GM13977 (cell line): ENCODE data around the gene ZNF211.

Experiments
- DNase-seq: peaks from one replicate; pipeline ENCODE4 v3.0.0; 2012; ENCODE audit warnings: low spot score
- in situ Hi-C: fragments of 300-500 bp; cut with MboI; formaldehyde crosslinking; loops from one replicate; pipeline ENCODE4 v1.12.0; 2022; ENCODE audit warnings: low sequenced_read_pairs, low pct_unique_long_range_greater_than_20kb, mixed read lengths, inconsistent platforms; ENCODE audit not compliant: unreplicated experiment
- TF ChIP-seq, protein P1 (sequence below): IDR thresholded peaks from 2 replicates; pipeline ENCODE4 v1.5.1; 2012; ENCODE audit warnings: mild to moderate bottlenecking, control low read depth; ENCODE audit not compliant: insufficient read depth; ENCODE audit errors: extremely low read depth, missing control alignments

Gene ZNF211

DNA sequence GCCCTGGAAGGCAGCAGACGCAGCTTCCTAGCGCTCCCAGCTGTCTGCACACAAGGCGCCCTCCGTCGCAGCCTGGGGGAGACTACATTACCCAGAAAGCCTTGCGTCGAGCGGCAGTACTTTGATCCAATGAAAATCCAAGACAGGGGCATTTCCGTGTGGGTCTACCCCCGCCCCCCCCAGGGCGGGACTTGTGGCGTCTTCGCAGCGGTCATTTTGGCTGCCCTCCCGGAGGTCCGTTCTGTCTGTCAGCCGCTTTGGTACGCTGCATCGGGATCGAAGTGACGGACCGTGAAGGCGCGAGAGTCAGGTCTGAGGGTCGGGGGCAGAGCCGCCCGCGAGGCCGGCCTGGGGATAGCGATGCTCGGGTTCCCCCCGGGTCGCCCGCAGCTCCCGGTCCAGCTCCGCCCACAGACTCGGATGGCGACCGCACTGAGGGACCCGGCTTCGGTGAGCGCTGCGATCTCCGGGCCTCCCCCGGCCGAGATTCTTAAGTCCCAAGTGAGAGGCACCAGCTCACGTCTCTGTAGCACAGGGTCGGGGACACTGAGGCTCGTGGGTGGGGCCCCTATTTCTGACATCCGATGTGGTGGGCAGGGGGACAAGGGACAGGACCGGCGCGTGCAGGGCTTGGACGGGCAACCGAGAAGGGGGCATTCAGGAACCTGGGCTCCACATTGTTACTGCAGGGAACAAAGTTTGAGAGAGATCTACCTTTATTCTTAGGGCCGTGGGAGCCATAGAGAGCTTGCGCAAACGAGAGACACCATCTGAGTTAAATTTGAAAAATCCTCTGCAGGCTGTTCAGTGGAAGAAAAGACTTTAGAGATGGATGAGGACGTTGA lies at the start of gene ZNF211:
ZNF211 (plus strand) TSS at position 182 of the 845 bp plus-strand sequence; CDS start at position 361, 179 bp downstream.
- in situ Hi-C loops = no loop called here
- peak; percentile 93 for DNase-seq
- TF ChIP-seq, protein P1, sequence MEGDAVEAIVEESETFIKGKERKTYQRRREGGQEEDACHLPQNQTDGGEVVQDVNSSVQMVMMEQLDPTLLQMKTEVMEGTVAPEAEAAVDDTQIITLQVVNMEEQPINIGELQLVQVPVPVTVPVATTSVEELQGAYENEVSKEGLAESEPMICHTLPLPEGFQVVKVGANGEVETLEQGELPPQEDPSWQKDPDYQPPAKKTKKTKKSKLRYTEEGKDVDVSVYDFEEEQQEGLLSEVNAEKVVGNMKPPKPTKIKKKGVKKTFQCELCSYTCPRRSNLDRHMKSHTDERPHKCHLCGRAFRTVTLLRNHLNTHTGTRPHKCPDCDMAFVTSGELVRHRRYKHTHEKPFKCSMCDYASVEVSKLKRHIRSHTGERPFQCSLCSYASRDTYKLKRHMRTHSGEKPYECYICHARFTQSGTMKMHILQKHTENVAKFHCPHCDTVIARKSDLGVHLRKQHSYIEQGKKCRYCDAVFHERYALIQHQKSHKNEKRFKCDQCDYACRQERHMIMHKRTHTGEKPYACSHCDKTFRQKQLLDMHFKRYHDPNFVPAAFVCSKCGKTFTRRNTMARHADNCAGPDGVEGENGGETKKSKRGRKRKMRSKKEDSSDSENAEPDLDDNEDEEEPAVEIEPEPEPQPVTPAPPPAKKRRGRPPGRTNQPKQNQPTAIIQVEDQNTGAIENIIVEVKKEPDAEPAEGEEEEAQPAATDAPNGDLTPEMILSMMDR = peak; percentile 18

DNA sequence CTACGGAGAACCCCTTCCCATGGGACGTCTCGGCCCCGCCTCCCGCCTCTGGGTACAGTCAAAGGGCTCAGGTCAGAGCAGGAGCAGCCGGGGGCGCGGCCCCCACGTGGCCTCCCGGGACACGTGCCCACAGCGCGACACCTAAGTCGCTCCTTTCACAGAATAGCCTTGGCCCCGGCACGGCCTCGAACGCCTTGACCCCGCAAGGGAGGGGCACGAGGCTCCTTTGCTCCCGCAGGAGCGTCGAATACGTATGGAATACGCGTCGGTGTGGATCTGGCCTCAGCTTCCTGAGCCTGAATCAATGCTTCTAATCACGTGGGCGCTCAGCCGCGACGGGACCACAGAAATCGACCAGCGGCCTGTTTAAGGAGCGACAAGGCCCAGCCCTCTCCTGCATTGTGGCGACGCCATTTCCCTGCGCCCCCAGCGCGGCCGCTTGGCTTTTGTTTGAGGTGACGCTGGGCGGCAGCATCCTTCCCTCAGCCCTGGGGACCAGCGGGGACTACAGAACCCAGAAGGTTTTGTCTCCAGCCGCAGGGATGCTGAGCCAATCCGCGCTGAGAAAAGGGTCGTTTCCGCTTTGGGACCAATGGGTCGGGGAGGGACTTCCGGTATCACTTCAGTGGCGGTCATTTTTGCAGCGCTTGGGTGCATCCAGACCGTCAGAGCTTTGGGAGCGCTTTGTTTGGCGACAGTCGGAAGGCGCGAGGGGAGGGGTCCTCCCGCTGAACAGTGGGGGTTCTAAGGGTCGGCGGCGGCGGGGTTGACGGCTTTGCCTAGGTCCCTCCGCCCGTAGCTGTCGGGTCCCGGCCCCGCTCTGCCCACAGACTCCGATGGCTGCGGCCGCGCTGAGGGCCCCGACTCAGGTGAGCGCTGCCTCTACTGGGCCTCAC lies 49.2 kb upstream of the ZNF211 start, which contains the start of gene ZIK1:
ZIK1 (plus strand) TSS at position 625 of the 896 bp plus-strand sequence; CDS start at position 837, 212 bp downstream.
- in situ Hi-C loops = no loop called here
- TF ChIP-seq, protein P1 = peak; percentile 41
- DNase-seq = peak; percentile 97

DNA sequence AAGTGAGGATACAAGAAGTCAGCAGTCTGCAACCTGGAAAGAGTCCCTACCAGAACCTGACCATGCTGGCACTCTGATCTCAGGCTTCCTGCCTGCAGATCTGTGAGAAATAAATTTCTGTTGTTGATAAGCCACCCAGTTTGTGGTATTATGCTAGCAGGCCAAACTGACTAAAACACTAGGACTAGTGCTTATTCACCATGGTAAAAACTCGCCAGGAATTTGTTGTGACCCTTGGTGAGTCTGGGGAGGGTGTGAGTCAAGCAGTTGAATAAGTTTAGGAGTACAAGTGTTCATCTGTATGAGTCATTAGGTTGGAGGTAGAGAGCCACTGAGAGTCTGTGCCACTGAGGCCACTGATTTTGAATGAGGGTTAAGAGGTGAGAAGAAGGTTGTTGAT lies 45.4 kb upstream of the ZNF211 start:
- DNase-seq = no peak
- TF ChIP-seq, protein P1 = no peak
- in situ Hi-C loops = no loop called here

DNA sequence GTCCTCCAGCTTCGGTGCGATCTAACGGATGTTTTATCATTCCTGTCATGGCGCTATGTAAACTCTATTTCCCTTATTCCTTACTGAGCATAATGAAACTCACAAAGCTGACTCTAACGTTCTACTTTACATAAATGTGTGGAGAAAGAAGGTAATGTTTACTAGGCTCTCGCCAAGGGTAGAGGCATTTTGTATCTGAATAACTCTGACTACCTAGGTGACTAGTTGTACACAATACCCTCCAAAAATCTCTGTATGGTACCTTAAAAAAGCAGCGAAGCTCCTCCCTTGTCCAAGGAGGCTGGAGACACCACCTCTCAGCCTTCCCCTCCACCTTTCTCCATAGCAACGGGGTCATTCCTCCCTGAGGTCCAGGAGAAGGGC lies 33.6 kb upstream of the ZNF211 start:
- TF ChIP-seq, protein P1 = no peak
- in situ Hi-C loops = no loop called here
- no peak for DNase-seq

DNA sequence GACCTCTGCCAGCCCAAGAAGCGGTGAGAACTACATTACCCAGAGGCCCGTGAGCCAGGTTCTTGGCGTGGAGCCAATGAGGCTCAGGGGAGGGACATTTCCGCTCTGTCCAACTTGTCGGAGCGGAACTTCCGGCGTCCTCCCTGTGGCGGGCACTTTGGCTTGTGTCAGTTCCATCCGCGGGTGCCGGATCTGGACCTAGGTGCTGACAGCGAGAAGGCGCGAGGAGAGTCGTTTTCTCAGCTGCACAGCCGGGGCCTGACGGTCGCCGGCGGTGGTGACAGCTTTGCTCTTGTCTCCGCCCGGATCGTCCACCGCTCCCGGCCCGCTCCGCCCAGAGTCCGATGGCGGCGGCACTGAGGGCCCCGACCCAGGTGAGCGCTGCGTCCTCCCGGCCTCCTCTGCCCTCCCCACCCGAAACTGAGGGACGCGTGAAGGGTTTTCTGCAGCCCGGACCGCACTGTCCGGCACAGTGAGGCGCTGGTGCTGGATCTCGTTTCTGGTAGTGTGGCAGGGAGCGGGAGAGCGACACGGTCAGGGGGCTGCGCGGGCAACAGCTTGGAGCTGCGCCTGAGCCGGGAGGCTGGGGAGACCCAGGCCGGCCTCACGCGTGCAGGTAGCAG lies 33.1 kb upstream of the ZNF211 start, which contains the start of gene ZNF530:
ZNF530 (plus strand) TSS at position 125 of the 623 bp plus-strand sequence. CDS start 4,461 bp downstream, outside the sequence.
- in situ Hi-C loops = no loop called here
- peak; percentile 92 for DNase-seq
- TF ChIP-seq, protein P1 = no peak

DNA sequence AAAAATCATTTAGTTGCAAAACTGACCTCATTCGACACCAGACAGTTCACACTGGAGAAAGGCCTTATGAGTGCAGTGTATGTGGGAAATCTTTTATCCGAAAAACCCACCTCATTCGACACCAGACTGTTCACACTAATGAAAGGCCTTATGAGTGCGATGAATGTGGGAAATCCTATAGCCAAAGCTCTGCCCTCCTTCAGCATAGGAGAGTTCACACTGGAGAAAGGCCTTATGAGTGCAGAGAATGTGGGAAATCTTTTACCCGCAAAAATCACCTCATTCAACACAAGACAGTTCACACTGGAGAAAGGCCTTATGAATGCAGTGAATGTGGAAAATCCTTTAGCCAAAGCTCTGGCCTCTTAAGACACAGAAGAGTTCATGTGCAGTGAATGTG lies 26.0 kb upstream of the ZNF211 start:
- TF ChIP-seq, protein P1 = no peak
- in situ Hi-C loops = no loop called here
- DNase-seq = no peak
